Colon (tissue), 2 donors: ENCODE data around the gene PDE8B.

Experiments
- FAIRE-seq: peaks from 2 replicates; lab custom pipeline; 2012; peaks lifted over from hg19 to GRCh38; lab: Jason Lieb, UNC
- donor health status: control.
- donor health status: control.

The PDE8B gene

GRCh38 chr5:77232574-77233358, 22.3 kb downstream of the PDE8B start:
- no peak for FAIRE-seq

GRCh38 chr5:77235846-77236721, 25.6 kb downstream of the PDE8B start:
- FAIRE-seq = no peak

- FAIRE-seq = no peak
Measured at GRCh38 chr5:77239126-77239741, 28.8 kb downstream of the PDE8B start.

GRCh38 chr5:77241444-77241843, 31.0 kb downstream of the PDE8B start:
- FAIRE-seq = no peak

GRCh38 chr5:77249475-77249874, 39.0 kb downstream of the PDE8B start:
- FAIRE-seq = no peak

GRCh38 chr5:77250021-77250420, 39.5 kb downstream of the PDE8B start:
- FAIRE-seq = no peak

GRCh38 chr5:77251921-77252320, 41.4 kb downstream of the PDE8B start:
- no peak for FAIRE-seq

- no peak for FAIRE-seq
Measured at GRCh38 chr5:77255617-77256016, 45.1 kb downstream of the PDE8B start.

GRCh38 chr5:77256406-77256805, 45.9 kb downstream of the PDE8B start:
- FAIRE-seq = no peak

- no peak for FAIRE-seq
Measured at GRCh38 chr5:77258652-77259051, 48.2 kb downstream of the PDE8B start.

- FAIRE-seq = no peak
Measured at GRCh38 chr5:77259476-77259875, 49.0 kb downstream of the PDE8B start.

GRCh38 chr5:77262697-77263096, 52.2 kb downstream of the PDE8B start:
- FAIRE-seq = no peak

GRCh38 chr5:77266291-77266690, 55.8 kb downstream of the PDE8B start:
- no peak for FAIRE-seq

GRCh38 chr5:77267496-77267895, 57.0 kb downstream of the PDE8B start:
- no peak for FAIRE-seq

GRCh38 chr5:77272206-77272605, 61.7 kb downstream of the PDE8B start:
- FAIRE-seq = no peak

- no peak for FAIRE-seq
Measured at GRCh38 chr5:77277759-77278158, 67.3 kb downstream of the PDE8B start.

GRCh38 chr5:77280036-77280435, 69.6 kb downstream of the PDE8B start:
- FAIRE-seq = no peak

GRCh38 chr5:77281969-77282336, 71.5 kb downstream of the PDE8B start:
- no peak for FAIRE-seq

- FAIRE-seq = no peak
Measured at GRCh38 chr5:77282337-77283027, 72.0 kb downstream of the PDE8B start.

- no peak for FAIRE-seq
Measured at GRCh38 chr5:77285251-77285841, 74.9 kb downstream of the PDE8B start.

- no peak for FAIRE-seq
Measured at GRCh38 chr5:77292026-77292757, 81.7 kb downstream of the PDE8B start.
